ENCODE results near the gene ZNF135.

- TF ChIP-seq CTCF (IDR thresholded peaks at IDR 0.05; ENCODE audit: poor library complexity) (no peak), EZH2 (IDR thresholded peaks at IDR 0.05; ENCODE audit: borderline replicate concordance) (no peak)
These were observed 39.6 kb downstream of the ZNF135 start for GRCh38 chr19:58098682-58098998.
